Panc1 (cell line): ENCODE data around the gene DOK5. TPM values are rescaled to one million over a fixed set of nuclear protein-coding genes. Genes with fewer than 3 reads are reported as not detected.

Experiments used
- ATAC-seq: fragments of 200-7000 bp; cut with Tn5 transposase; 2 replicates; pipeline ENCODE4 v1.9.1; 2020; ENCODE audit warnings: mild to moderate bottlenecking, moderate library complexity
- BruUV-seq: library from RNA; stranded (reverse); fragments of 400-500 nt; replicated peaks from 2 replicates; lab custom pipeline; 2021; lab: Mats Ljungman, UMichigan
- CTCF ChIA-PET: fragments of 300-600 bp; sonication (Branson Sonifier 250); formaldehyde crosslinking; loops from one replicate; lab custom pipeline; 2022; ENCODE audit warnings: antibody characterized with exemption; lab: Charles Lee
- POLR2A ChIA-PET: fragments of 300-600 bp; sonication (Branson Sonifier 250); formaldehyde crosslinking; loops from one replicate; lab custom pipeline; 2022; ENCODE audit warnings: antibody characterized with exemption; lab: Charles Lee
- DNase-seq: peaks from one replicate; pipeline ENCODE4 v3.0.0-alpha.2; 2010; ENCODE audit warnings: low read depth, low spot score
- H3K27ac ChIP-seq: 2 replicates; pipeline ENCODE4 v1.5.1; 2011; ENCODE audit warnings: mild to moderate bottlenecking, low read length, inconsistent platforms
- H3K27me3 ChIP-seq: fragments of 200-500 bp; sonication (Bioruptor generic); 2 replicates; pipeline ENCODE4 v1.6.0; 2014; ENCODE audit warnings: low read length, inconsistent platforms; ENCODE audit not compliant: control insufficient read depth, insufficient read depth
- H3K36me3 ChIP-seq: fragments of 200-500 bp; sonication (Bioruptor generic); 2 replicates; pipeline ENCODE4 v1.5.1; 2014; ENCODE audit warnings: inconsistent platforms, mild to moderate bottlenecking, low read length, moderate library complexity; ENCODE audit not compliant: control insufficient read depth, insufficient read depth
- H3K4me1 ChIP-seq: 2 replicates; pipeline ENCODE4 v1.5.1; 2011; ENCODE audit warnings: inconsistent platforms, mild to moderate bottlenecking, low read length, moderate library complexity; ENCODE audit not compliant: control insufficient read depth, insufficient read depth
- H3K4me3 ChIP-seq, 2 experiments: 2 replicates each; pipeline ENCODE4 v1.5.1; 2011 to 2012; ENCODE audit warnings: low read depth in 2 of 2, low read length in 2 of 2, mild to moderate bottlenecking in 2 of 2, inconsistent platforms in 1 of 2, moderate library complexity in 1 of 2
- H3K9me3 ChIP-seq: fragments of 200-500 bp; sonication (Bioruptor generic); 2 replicates; pipeline ENCODE4 v1.5.1; 2014; ENCODE audit warnings: low read depth, mild to moderate bottlenecking, inconsistent platforms, low read length, moderate library complexity; ENCODE audit not compliant: control insufficient read depth, insufficient read depth
- CTCF ChIP-seq: fragments of 450-650 bp; IDR thresholded peaks from 2 replicates; pipeline ENCODE4 v1.5.1; 2017; ENCODE audit warnings: mild to moderate bottlenecking
- POLR2AphosphoS5 ChIP-seq: IDR thresholded peaks from 2 replicates; pipeline ENCODE4 v1.6.1; 2012; ENCODE audit warnings: mild to moderate bottlenecking, low read depth, low read length, moderate library complexity
- REST ChIP-seq, 2 experiments: IDR thresholded peaks; 2 replicates each; pipeline ENCODE4 v1.6.1; 2011 to 2012; ENCODE audit warnings: low read depth in 2 of 2, control low read depth in 1 of 2, low read length in 1 of 2, mild to moderate bottlenecking in 1 of 2, moderate library complexity in 1 of 2; ENCODE audit not compliant: insufficient read depth in 1 of 2
- SIN3A ChIP-seq: IDR thresholded peaks from 2 replicates; pipeline ENCODE4 v1.6.1; 2012; ENCODE audit warnings: low read depth, mild to moderate bottlenecking, low read length, moderate library complexity, borderline replicate concordance; ENCODE audit not compliant: insufficient read depth
- TCF7L2 ChIP-seq: IDR thresholded peaks from 2 replicates; pipeline ENCODE4 v1.6.1; 2011; ENCODE audit warnings: mild to moderate bottlenecking, low read depth, low read length, inconsistent platforms
- in situ Hi-C: cut with HindIII; loops from 2 replicates; pipeline ENCODE4 v1.10.0; 2016; ENCODE audit warnings: low sequenced_read_pairs, low pct_unique_long_range_greater_than_20kb
- intact Hi-C: fragments of 100-400 bp; cut with micrococcal nuclease; formaldehyde crosslinking; loops from one replicate; pipeline ENCODE4 v1.10.0; 2022; ENCODE audit not compliant: unreplicated experiment
- total RNA-seq: library from RNA; stranded (reverse); gene quantifications from one replicate; pipeline ENCODE4 v1.2.1, GENCODE V29; 2021; ENCODE audit not compliant: unreplicated experiment

DOK5 gene
- total RNA-seq, 1 experiment from 2014 or later, result 0.18 TPM

GRCh38 chr20:54549658-54550326 is 74.4 kb downstream of the DOK5 start:
- no peaks in the 10 kb centered on the region for H3K27me3 ChIP-seq
- no peak for TF ChIP-seq CTCF
- TF ChIP-seq TCF7L2, result no peak
- TF ChIP-seq REST (IDR thresholded peaks at IDR 0.05; ENCODE audit: insufficient read depth in 1 of 2, low read depth in 2 of 2, low read length in 1 of 2), result no peak
- no peak for TF ChIP-seq POLR2AphosphoS5
- no peak for TF ChIP-seq SIN3A
- in situ Hi-C loops (no loop called here), intact Hi-C loops (no loop called here)
- no TSS peak for BruUV-seq
- no peak overlapping the region for H3K4me3 ChIP-seq
- no peaks in the 10 kb centered on the region for H3K9me3 ChIP-seq
- ATAC-seq (no peak), DNase-seq (no peak)
- CTCF ChIA-PET, result no interaction called here
- H3K36me3 ChIP-seq, result no peaks in the 10 kb centered on the region
- POLR2A ChIA-PET, result no interaction called here
- no peak overlapping the region for H3K27ac ChIP-seq
- H3K4me1 ChIP-seq, result no peaks in the 10 kb centered on the region

- intact Hi-C loops, result no loop called here
These were observed 75.5 kb downstream of the DOK5 start for GRCh38 chr20:54550776-54551396.

More at GRCh38 chr20:54550776-54551396, 75.5 kb downstream of the DOK5 start:
- Histone ChIP-seq H3K36me3 (no peaks in the 10 kb centered on the region), H3K27me3 (no peaks in the 10 kb centered on the region), H3K9me3 (no peaks in the 10 kb centered on the region), H3K4me3 (no peak overlapping the region), H3K27ac (no peak overlapping the region), H3K4me1 (no peaks in the 10 kb centered on the region)
- in situ Hi-C loops, result no loop called here
- TF ChIP-seq REST (IDR thresholded peaks at IDR 0.05; ENCODE audit: insufficient read depth in 1 of 2, low read depth in 2 of 2, low read length in 1 of 2) (no peak), SIN3A (no peak)
- no TSS peak for BruUV-seq
- ATAC-seq (no peak), DNase-seq (no peak)
- ChIA-PET CTCF (no interaction called here), POLR2A (no interaction called here)
